K562 (cell line): ENCODE measurements around the gene MSTO1. TPM values are rescaled to one million over a fixed set of nuclear protein-coding genes. Genes with fewer than 3 reads are reported as not detected.

Experiments used
- BCL6 ChIP-seq: fragments of 250-450 bp; sonication (Bioruptor Pico); IDR thresholded peaks from 2 replicates; pipeline ENCODE4 v1.4.0; 2020
- FUS ChIP-seq: fragments of 200-400 bp; formaldehyde crosslinking; optimal IDR thresholded peaks from 2 replicates; pipeline ENCODE3; 2017; ENCODE audit warnings: low read depth, low read length
- HDAC6 ChIP-seq: IDR thresholded peaks from 2 replicates; pipeline ENCODE4 v1.6.1; 2012; ENCODE audit warnings: low read depth, mild to moderate bottlenecking, control low read depth, inconsistent platforms, low read length, moderate library complexity
- IRF2 ChIP-seq: sonication (generic); formaldehyde crosslinking; IDR thresholded peaks from 2 replicates; pipeline ENCODE4 v1.8.1; 2022; ENCODE audit warnings: mild to moderate bottlenecking, missing genetic modification reagents
- MCM2 ChIP-seq: fragments of 450-650 bp; IDR thresholded peaks from 2 replicates; pipeline ENCODE4 v1.6.1; 2017; ENCODE audit warnings: low read depth, mild to moderate bottlenecking
- NR2C1 ChIP-seq, 2 experiments: fragments of 450-650 bp; IDR thresholded peaks; 2 replicates each; pipeline ENCODE4 v1.6.1; 2017; ENCODE audit warnings: mild to moderate bottlenecking in 2 of 2, antibody characterized with exemption in 1 of 2, inconsistent platforms in 1 of 2, missing compliant biosample characterization in 1 of 2, missing genetic modification characterization in 1 of 2
- RREB1 ChIP-seq: fragments of 250-450 bp; sonication (Bioruptor Pico); IDR thresholded peaks from 2 replicates; pipeline ENCODE4 v1.4.0; 2020
- SIRT6 ChIP-seq: IDR thresholded peaks from one replicate; pipeline ENCODE4 v1.6.1; 2012; ENCODE audit warnings: low read depth, mild to moderate bottlenecking, control low read depth, inconsistent platforms, low read length, moderate library complexity
- SMAD1 ChIP-seq: fragments of 150-350 bp; IDR thresholded peaks from 2 replicates; pipeline ENCODE4 v1.6.1; 2014; ENCODE audit warnings: low read length, low read depth; ENCODE audit not compliant: partially characterized antibody
- SRSF1 ChIP-seq: fragments of 200-400 bp; formaldehyde crosslinking; IDR thresholded peaks from 2 replicates; pipeline ENCODE4 v1.6.1; 2017; ENCODE audit warnings: mild to moderate bottlenecking, low read depth, low read length, moderate library complexity
- XRCC5 ChIP-seq: fragments of 200-400 bp; formaldehyde crosslinking; IDR thresholded peaks from 2 replicates; pipeline ENCODE4 v1.6.1; 2017; ENCODE audit warnings: low read depth, mild to moderate bottlenecking, low read length
- ZNF23 ChIP-seq: fragments of 250-450 bp; sonication (Bioruptor Pico); IDR thresholded peaks from 2 replicates; pipeline ENCODE4 v1.4.0; 2020; ENCODE audit warnings: mild to moderate bottlenecking
- ZNF586 ChIP-seq: fragments of 450-650 bp; formaldehyde crosslinking; conservative IDR thresholded peaks from 2 replicates; pipeline ENCODE4 v1.4.0; 2020; ENCODE audit warnings: mild to moderate bottlenecking, moderate library complexity
- polyA plus RNA-seq, 8 experiments: library from polyadenylated mRNA; depleted of rRNA in 4 of 8; stranded (reverse) in 5 of 8; unstranded in 3 of 8; fragments of >200 nt; fragmentation: Nextera tagmentation in 2 of 8; fragmentation: Illumina TruSeq in 1 of 8; extraction: Ambion mirVana in 2 of 8; extraction: Trizol in 1 of 8; gene quantifications; 2 replicates each; pipeline versions ENCODE4 v1.2.1 to v1.2.3, GENCODE V29; 2011 to 2014; ENCODE audit warnings: inconsistent platforms in 1 of 8, missing spikeins in 1 of 8
- total RNA-seq, 7 experiments: library from RNA; depleted of rRNA in 6 of 7; stranded (reverse); fragments of >200 nt in 6 of 7; fragmentation: Illumina TruSeq in 2 of 7; extraction: Trizol in 2 of 7; gene quantifications; 2 replicates each; pipeline versions ENCODE4 v1.2.1 to v1.2.3, GENCODE V29; 2011 to 2021; ENCODE audit warnings: low replicate concordance in 1 of 7
- TF ChIP-seq, protein P1 (sequence below): fragments of 250-450 bp; sonication (Bioruptor Pico); IDR thresholded peaks from 2 replicates; pipeline ENCODE4 v1.8.0; 2022; ENCODE audit warnings: inconsistent platforms
- TF ChIP-seq, protein P2 (sequence below): fragments of 150-350 bp; conservative IDR thresholded peaks from 2 replicates; pipeline ENCODE4 v1.6.1; 2014; ENCODE audit warnings: low read length
- TF ChIP-seq, protein P3 (sequence below), 2 experiments: fragments of 250-450 bp in 1 of 2; fragments of 450-650 bp in 1 of 2; sonication (Bioruptor Pico) in 1 of 2; IDR thresholded peaks; 2 replicates each; pipeline versions ENCODE4 v1.6.1 to v1.8.0; 2016 to 2021; ENCODE audit warnings: mild to moderate bottlenecking in 2 of 2, moderate library complexity in 2 of 2, missing compliant biosample characterization in 1 of 2, missing genetic modification characterization in 1 of 2

Gene MSTO1
- total and polyA plus RNA-seq, 9 of the 15 experiments (the other 6 are each of a cell fraction or from before 2014, with no cell fraction given): 18.8 to 71.1 (median 47.3) TPM

GRCh38 chr1:155562581-155563376 lies 47.2 kb upstream of the MSTO1 start, which contains the start of gene ASH1L (continued):
- TF ChIP-seq, protein P1, sequence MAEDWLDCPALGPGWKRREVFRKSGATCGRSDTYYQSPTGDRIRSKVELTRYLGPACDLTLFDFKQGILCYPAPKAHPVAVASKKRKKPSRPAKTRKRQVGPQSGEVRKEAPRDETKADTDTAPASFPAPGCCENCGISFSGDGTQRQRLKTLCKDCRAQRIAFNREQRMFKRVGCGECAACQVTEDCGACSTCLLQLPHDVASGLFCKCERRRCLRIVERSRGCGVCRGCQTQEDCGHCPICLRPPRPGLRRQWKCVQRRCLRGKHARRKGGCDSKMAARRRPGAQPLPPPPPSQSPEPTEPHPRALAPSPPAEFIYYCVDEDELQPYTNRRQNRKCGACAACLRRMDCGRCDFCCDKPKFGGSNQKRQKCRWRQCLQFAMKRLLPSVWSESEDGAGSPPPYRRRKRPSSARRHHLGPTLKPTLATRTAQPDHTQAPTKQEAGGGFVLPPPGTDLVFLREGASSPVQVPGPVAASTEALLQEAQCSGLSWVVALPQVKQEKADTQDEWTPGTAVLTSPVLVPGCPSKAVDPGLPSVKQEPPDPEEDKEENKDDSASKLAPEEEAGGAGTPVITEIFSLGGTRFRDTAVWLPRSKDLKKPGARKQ: no peak
- TF ChIP-seq ZNF586 (CRISPR knock-in tag) (no peak), RREB1 (CRISPR knock-in tag) (peak; percentile 79; the same call in 1 of the 2 replicates), SMAD1 (peak; percentile 81), SRSF1 (0 out of 2 replicates have a peak, but pooled peaks have one; percentile 28), IRF2 (CRISPR knock-in tag) (no peak), XRCC5 (0 out of 2 replicates have a peak, but pooled peaks have one; percentile 41), BCL6 (CRISPR knock-in tag) (no peak), ZNF23 (CRISPR knock-in tag) (no peak; the same call in 1 of the 2 replicates), SIRT6 (no peak), HDAC6 (no peak), MCM2 (no peak), NR2C1 (IDR thresholded peaks at IDR 0.05) (no peak), NR2C1 (tag; IDR thresholded peaks at IDR 0.05) (peak; percentile 56), FUS (no peak)
- TF ChIP-seq, protein P2, sequence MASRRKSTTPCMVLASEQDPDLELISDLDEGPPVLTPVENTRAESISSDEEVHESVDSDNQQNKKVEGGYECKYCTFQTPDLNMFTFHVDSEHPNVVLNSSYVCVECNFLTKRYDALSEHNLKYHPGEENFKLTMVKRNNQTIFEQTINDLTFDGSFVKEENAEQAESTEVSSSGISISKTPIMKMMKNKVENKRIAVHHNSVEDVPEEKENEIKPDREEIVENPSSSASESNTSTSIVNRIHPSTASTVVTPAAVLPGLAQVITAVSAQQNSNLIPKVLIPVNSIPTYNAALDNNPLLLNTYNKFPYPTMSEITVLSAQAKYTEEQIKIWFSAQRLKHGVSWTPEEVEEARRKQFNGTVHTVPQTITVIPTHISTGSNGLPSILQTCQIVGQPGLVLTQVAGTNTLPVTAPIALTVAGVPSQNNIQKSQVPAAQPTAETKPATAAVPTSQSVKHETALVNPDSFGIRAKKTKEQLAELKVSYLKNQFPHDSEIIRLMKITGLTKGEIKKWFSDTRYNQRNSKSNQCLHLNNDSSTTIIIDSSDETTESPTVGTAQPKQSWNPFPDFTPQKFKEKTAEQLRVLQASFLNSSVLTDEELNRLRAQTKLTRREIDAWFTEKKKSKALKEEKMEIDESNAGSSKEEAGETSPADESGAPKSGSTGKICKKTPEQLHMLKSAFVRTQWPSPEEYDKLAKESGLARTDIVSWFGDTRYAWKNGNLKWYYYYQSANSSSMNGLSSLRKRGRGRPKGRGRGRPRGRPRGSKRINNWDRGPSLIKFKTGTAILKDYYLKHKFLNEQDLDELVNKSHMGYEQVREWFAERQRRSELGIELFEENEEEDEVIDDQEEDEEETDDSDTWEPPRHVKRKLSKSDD: no peak
- TF ChIP-seq, protein P3, sequence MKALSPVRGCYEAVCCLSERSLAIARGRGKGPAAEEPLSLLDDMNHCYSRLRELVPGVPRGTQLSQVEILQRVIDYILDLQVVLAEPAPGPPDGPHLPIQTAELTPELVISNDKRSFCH (CRISPR knock-in tag; IDR thresholded peaks at IDR 0.05): no peak
- TF ChIP-seq, protein P3 (tag; IDR thresholded peaks at IDR 0.05): 0 out of 2 replicates have a peak, but pooled peaks have one; percentile 41
